ENCODE data around the gene BLOC1S1.
"Not testable (repeated sequence)": the region's sequence is repeated elsewhere in the genome, so short reads cannot be mapped to it uniquely, and the experiment has no call there.

The BLOC1S1 gene

GRCh38 chr12:55746913-55747231 lies 31.0 kb downstream of the BLOC1S1 start:
- no peak overlapping the region for H3K4me3 ChIP-seq (ENCODE audit: low read depth, low read length)
- TF ChIP-seq CTCF (IDR thresholded peaks at IDR 0.05; ENCODE audit: low read depth, low read length, missing control alignments), result no peak
- no peak for DNase-seq (ENCODE audit: low read depth)
- in situ Hi-C loops (cut with HindIII; ENCODE audit: low sequenced_read_pairs), result no loop called here

GRCh38 chr12:55748230-55748993 lies 32.6 kb downstream of the BLOC1S1 start:
- DNase-seq (ENCODE audit: low read depth), result no peak
- no peak for TF ChIP-seq CTCF (IDR thresholded peaks at IDR 0.05; ENCODE audit: low read depth, low read length, missing control alignments)
- no peak overlapping the region for H3K4me3 ChIP-seq (ENCODE audit: low read depth, low read length)
- in situ Hi-C loops (cut with HindIII; ENCODE audit: low sequenced_read_pairs), result no loop called here

- in situ Hi-C loops (cut with HindIII; ENCODE audit: low sequenced_read_pairs), result no loop called here
- TF ChIP-seq CTCF (IDR thresholded peaks at IDR 0.05; ENCODE audit: low read depth, low read length, missing control alignments), result no peak
- no peak for DNase-seq (ENCODE audit: low read depth)
- H3K4me3 ChIP-seq (ENCODE audit: low read depth, low read length), result no peak overlapping the region
Measured at GRCh38 chr12:55755246-55755645, 39.4 kb downstream of the BLOC1S1 start.

GRCh38 chr12:55757701-55758100 lies 41.9 kb downstream of the BLOC1S1 start:
- no peak for TF ChIP-seq CTCF (IDR thresholded peaks at IDR 0.05; ENCODE audit: low read depth, low read length, missing control alignments)
- H3K4me3 ChIP-seq (ENCODE audit: low read depth, low read length), result no peak overlapping the region
- in situ Hi-C loops (cut with HindIII; ENCODE audit: low sequenced_read_pairs), result no loop called here
- no peak for DNase-seq (ENCODE audit: low read depth)

- DNase-seq (ENCODE audit: low read depth); H3K4me3 ChIP-seq (ENCODE audit: low read depth, low read length); in situ Hi-C loops (cut with HindIII; ENCODE audit: low sequenced_read_pairs): not testable (repeated sequence)
Measured at GRCh38 chr12:55758575-55758974, 42.7 kb downstream of the BLOC1S1 start.

- in situ Hi-C loops (cut with HindIII; ENCODE audit: low sequenced_read_pairs), result no loop called here
- no peak overlapping the region for H3K4me3 ChIP-seq (ENCODE audit: low read depth, low read length)
- no peak for TF ChIP-seq CTCF (IDR thresholded peaks at IDR 0.05; ENCODE audit: low read depth, low read length, missing control alignments)
- DNase-seq (ENCODE audit: low read depth), result no peak
Measured at GRCh38 chr12:55760663-55761062, 44.8 kb downstream of the BLOC1S1 start.

- no peak for DNase-seq (ENCODE audit: low read depth)
- in situ Hi-C loops (cut with HindIII; ENCODE audit: low sequenced_read_pairs), result no loop called here
- TF ChIP-seq CTCF (IDR thresholded peaks at IDR 0.05; ENCODE audit: low read depth, low read length, missing control alignments), result no peak
- H3K4me3 ChIP-seq (ENCODE audit: low read depth, low read length), result no peak overlapping the region
Measured at GRCh38 chr12:55762646-55763045, 46.8 kb downstream of the BLOC1S1 start.

All from astrocyte of the cerebellum (primary cell).